H1 (cell line): ENCODE measurements around the gene DFFB. TPM values are rescaled to one million over a fixed set of nuclear protein-coding genes. Genes with fewer than 3 reads are reported as not detected.

Experiments used
- SRF ChIP-seq: IDR thresholded peaks from 2 replicates; pipeline ENCODE4 v1.6.1; 2011; ENCODE audit warnings: mild to moderate bottlenecking, low read depth, low read length, moderate library complexity
- polyA plus RNA-seq, 7 experiments: library from polyadenylated mRNA; depleted of rRNA in 3 of 7; stranded (reverse) in 5 of 7; unstranded in 2 of 7; fragments of >200 nt in 5 of 7; fragments of 200-250 nt in 2 of 7; gene quantifications; 1 replicate in 5 of 7; 2 replicates in 1 of 7; 4 replicates in 1 of 7; pipeline versions ENCODE4 v1.2.1 to v1.2.3, GENCODE V29; 2011 to 2013; ENCODE audit warnings: missing spikeins in 2 of 7, mixed read lengths in 2 of 7
- total RNA-seq: library from RNA; stranded (reverse); fragmentation: NEBNext Ultra II Directional; extraction: Animal tissue kit (Norgen Biotek cat#: 25700); gene quantifications from 2 replicates; pipeline ENCODE4 v1.2.1, GENCODE V29; 2021

The DFFB gene
- total and polyA plus RNA-seq, 2 of the 8 experiments (the other 6 are each of a cell fraction or from before 2014, with no cell fraction given): 8.6 to 11.9 TPM

DNA sequence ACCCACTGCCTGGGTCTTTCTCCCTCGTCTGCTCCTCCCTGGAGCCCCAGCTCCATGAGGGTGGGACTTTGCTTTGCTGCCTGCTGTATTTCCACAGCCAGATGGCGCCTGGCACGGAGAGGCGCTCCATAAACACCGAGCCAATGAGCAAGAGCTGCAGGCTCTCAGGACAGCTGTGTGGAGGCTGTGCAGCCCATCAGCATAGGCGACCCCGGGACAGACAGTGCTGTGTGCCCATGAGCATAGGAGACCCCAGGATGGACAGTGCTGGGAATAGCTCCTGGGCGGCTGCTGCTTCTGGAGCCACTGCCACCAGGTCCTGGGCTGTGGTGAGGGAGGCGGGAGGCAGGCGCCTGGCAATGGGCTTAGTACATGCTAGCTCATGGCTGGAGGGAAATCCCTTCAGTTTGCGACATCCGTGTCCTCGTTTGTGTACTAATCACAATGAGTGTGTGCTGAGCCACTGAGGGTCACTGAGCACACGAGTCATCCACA is 29.4 kb upstream of the DFFB start (continued):
- TF ChIP-seq SRF: no peak
- TF ChIP-seq, all 59 proteins: peak for 2
